LHCN-M2 (cell line): ENCODE data around the gene PRX. TPM values are rescaled to one million over a fixed set of nuclear protein-coding genes. Genes with fewer than 3 reads are reported as not detected.

Source experiments
- DNase-seq: peaks from one replicate; pipeline ENCODE4 v3.0.0-alpha.2; 2012; ENCODE audit warnings: low read depth
- total RNA-seq: library from RNA; depleted of rRNA; stranded (reverse); fragments of >200 nt; gene quantifications from 2 replicates; pipeline ENCODE4 v1.2.3, GENCODE V29; 2014

The PRX gene
- total RNA-seq, 1 experiment from 2014 or later, result 1.6 TPM

DNA sequence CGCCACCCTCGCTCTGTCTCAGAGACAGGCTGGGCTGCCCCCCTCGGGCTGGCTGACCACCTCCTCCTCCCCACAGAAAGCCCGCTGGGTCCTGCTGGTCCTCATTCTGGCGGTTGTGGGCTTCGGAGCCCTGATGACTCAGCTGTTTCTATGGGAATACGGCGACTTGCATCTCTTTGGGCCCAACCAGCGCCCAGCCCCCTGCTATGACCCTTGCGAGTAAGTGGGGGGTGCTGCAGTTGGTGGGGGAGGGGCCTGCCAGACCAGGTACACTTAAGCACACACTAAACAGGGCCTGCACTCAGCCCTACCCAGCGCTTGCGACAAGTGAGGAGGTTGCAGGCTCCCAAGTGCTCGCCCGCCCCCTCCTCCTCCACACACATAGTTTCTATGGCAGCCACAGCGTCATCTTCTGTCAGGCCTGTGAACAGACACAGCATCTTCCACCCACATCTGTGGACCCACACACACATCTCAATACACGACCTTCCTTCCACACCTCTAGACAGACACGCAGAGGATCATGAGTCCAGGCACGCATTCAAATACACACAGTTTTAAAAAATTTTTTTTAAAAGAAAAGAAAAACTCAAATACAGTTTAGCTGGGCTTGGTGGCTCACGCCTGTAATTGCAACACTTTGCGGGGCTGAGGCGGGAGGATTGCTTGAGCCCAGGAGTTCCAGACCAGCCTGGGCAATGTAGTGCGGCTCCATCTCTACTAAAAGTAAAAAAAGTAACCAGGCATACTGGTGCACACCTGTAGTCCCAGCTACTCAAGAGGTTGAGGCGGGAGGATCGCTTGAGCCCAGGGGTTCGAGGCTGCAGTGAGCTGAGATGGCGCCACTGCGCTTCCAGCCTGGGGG is 46.2 kb downstream of the PRX start:
- DNase-seq, result no peak

GRCh38 chr19:40365613-40366401 is 47.4 kb downstream of the PRX start:
- no peak for DNase-seq

GRCh38 chr19:40365010-40365409 is 48.2 kb downstream of the PRX start:
- no peak for DNase-seq

DNA sequence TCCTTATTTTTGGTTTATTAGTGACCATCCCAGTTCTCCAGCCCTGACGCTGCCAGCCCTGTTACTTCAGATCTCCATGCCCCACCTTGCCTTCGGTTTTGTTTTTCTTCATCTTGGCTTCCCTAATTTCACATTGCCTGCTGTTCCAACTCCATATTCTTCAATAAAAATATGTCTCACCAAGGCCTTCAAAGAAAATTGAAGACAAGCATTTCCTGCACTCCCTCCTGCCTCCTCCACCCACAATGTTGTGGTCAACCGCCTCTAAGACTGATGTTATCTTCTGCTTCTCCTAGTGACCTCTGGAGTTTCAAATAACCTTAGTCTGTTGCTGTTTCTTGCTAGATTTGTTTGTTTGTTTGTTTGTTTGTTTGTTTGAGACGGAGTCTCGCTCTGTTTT is 50.1 kb downstream of the PRX start:
- no peak for DNase-seq

- DNase-seq, result no peak
Measured at GRCh38 chr19:40362160-40362559, 51.0 kb downstream of the PRX start.

- DNase-seq, result no peak
Measured at GRCh38 chr19:40360708-40361241, 52.4 kb downstream of the PRX start.

DNA sequence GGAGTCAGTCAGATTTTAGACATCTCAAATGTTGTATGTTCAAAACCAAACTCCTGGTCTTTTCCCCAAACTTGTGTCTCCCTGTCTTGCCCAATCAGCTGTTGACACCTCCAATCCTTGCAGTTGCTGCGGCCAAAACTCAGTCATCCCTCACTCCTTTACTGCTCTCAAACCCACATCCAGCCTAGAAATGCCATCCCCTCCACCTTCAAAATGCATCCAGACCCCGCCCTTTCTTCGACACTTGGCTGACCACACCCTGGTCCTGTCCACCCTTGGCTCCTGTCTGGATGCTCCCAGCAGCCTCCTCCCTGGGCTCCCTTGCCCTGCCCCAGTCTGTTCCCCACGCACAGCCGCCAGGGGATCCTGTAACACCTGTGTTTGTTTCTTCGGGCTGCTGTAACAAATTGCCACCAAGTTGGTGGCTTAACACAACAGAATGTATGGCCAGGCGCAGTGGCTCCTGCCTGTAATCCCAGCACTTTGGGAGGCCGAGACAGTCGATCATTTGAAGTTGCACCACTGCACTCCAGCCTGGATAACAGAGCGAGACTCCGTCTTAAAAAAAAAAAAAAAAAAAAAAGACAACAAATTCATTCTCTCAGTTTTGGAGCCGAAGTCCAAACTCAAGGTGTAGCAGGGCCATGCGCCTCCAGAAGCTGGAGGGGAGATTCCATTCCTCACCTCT is 53.0 kb downstream of the PRX start:
- DNase-seq, result no peak

- no peak for DNase-seq
Measured at GRCh38 chr19:40358773-40359172, 54.4 kb downstream of the PRX start.

GRCh38 chr19:40357640-40358039 is 55.5 kb downstream of the PRX start:
- no peak for DNase-seq

GRCh38 chr19:40356681-40357595 is 56.2 kb downstream of the PRX start:
- no peak for DNase-seq

DNA sequence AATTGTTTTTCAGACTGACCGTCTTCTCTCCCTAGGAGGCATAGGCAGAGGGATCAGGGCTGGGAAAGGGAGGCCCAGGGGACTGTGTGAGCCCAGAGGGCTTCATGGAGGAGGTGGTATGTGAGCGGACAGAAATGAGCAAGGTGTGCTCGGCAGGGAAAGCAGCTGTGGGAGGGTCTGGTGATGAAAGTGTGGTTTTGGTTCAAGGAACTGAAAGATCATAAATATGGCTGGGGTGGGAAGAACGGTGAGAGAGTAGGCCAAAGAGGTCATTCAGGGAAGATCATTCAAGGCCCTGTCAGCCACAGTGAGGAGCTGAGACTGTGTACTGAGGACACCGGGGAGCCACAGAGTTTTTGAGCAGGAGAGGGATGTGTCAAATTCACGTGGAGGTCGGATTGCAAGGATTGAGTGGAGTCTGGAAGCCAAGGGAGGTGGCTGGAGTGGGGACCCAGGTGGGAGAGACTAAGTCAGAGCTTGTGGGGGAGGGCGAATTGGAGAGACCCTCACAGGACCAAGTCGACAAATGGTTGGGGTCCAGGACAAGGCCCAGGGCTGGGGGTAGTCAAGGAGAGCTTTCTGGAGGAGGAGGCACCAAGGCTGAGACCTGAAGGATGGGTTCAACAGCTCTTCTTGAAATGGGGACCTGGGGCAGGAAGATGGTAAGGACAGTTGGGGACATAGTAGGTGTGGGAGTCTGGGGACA is 57.0 kb downstream of the PRX start:
- DNase-seq, result no peak

DNA sequence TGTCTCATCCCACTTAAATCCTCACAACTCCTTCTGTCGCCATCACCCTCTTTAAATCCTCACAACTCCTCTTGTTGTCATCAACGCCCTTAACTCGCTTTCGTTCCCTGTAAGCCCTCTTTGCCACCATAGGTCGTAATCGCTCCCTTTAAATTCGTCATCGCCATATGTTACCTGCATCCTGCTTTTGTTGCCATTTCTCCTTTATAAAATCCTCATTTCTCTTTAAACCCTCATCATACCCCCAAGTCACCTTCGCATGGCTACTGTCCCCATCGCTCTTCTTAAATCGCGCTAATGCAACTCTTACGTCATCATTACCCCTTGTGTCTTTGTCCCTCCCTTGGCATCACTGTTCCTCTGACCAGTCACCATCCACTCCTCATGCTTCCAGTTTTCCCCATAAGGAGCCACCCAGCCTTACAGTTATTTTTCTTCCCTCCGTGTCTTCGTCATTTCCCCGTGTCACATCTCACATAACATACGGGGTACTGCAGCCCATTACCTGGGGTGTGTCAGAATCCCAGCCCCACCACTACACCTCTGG is 64.1 kb downstream of the PRX start:
- peak; percentile 67 for DNase-seq

DNA sequence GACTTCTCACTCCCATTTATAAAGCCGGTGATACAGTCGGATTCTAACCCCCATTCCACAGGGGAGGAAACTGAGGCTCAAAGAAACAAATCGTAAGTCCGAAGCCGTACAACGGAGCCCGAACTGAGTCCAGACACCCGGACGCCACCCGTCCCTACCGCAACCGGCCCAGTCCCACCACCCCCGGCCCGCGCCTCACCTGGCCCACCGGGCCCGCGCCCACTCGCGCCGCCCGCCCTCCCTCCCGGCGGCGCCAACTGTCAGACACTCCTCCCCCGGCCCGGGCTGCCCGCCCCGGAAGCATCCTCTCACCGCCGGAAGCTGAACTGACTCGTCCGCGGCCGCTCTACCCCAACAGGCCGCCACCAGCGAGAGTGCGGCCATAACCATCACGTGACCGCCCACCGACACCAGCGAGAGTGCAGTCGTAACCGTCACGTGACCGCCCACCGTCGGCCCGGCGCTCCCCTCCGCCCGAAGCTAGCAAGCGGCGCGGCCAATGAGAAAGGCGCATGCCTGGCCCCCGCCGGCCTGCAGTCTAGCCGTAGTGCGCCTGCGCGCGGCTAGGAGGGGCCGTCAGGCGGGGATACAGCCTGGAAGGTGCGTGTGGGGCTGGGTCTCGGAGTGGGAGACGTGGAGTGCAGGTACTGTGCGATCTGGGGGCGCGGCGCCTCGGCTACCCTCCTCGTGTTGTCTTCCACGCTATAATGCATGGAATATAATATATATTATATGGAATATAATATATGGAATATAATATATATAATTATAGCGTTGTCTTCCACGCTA is 64.9 kb downstream of the PRX start, which contains the start of the genes C19orf47 and PLD3:
Gene C19orf47 (minus strand): TSS at position 273 of the 789 bp plus-strand sequence. CDS start 6,540 bp downstream, outside the sequence.
Gene PLD3 (plus strand): TSS at position 571 of the 789 bp plus-strand sequence. CDS start 17,789 bp downstream, outside the sequence.
- peak; percentile 98 for DNase-seq

DNA sequence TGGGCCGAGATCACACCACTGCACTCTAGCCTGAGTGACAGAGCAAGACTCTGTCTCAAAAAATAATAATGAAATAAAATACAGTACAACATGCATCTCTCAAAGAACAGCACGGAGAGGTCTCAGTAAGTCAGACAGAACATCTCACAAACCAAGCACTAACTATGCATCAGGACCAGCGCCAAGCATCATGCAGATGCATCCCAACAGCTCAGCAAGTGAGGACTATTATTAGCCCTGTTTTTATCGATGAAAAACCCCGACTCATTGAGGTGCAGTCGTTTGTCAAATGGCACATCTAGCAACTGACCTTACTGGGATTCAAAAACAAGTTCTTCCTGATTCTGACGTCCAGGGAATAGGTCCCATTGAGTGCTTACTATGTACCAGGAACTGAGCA is 68.8 kb downstream of the PRX start:
- no peak for DNase-seq
